ENCODE data around the gene ZNF529. TPM values are rescaled to one million over a fixed set of nuclear protein-coding genes. Genes with fewer than 3 reads are reported as not detected.
A peak's percentile ranks its signal among the peaks of the same experiment; 100 is the strongest.

The ZNF529 gene
- total RNA-seq, 1 donor from 2014 or later: 25.8 TPM

- DNase-seq: no peak
- peaks cover 31% of the 10 kb centered on the region for H3K36me3 Mint-ChIP-seq (ENCODE audit: unreplicated experiment)
- no peaks in the 10 kb centered on the region for H3K27me3 Mint-ChIP-seq (ENCODE audit: unreplicated experiment)
- H3K4me3 Mint-ChIP-seq (ENCODE audit: unreplicated experiment): no peak overlapping the region
- H3K27ac Mint-ChIP-seq (ENCODE audit: unreplicated experiment): peak overlapping the region; percentile 20
- H3K9me3 Mint-ChIP-seq (ENCODE audit: unreplicated experiment): no peaks in the 10 kb centered on the region
- H3K4me1 Mint-ChIP-seq (ENCODE audit: low read depth, unreplicated experiment): peaks cover 7% of the 10 kb centered on the region
- TF ChIP-seq CTCF (IDR thresholded peaks at IDR 0.05; ENCODE audit: partially characterized antibody, unreplicated experiment): no peak
These were observed 6.2 kb upstream of the ZNF529 start for GRCh38 chr19:36579255-36579654.

GRCh38 chr19:36577271-36577996 is 4.3 kb upstream of the ZNF529 start:
- no peak overlapping the region for H3K4me3 Mint-ChIP-seq (ENCODE audit: unreplicated experiment)
- H3K36me3 Mint-ChIP-seq (ENCODE audit: unreplicated experiment): peaks cover 23% of the 10 kb centered on the region
- H3K4me1 Mint-ChIP-seq (ENCODE audit: low read depth, unreplicated experiment): peaks cover 9% of the 10 kb centered on the region
- peaks cover 2% of the 10 kb centered on the region for H3K27me3 Mint-ChIP-seq (ENCODE audit: unreplicated experiment)
- no peak for DNase-seq
- no peak for TF ChIP-seq CTCF (IDR thresholded peaks at IDR 0.05; ENCODE audit: partially characterized antibody, unreplicated experiment)
- no peak overlapping the region for H3K27ac Mint-ChIP-seq (ENCODE audit: unreplicated experiment)
- peaks cover 7% of the 10 kb centered on the region for H3K9me3 Mint-ChIP-seq (ENCODE audit: unreplicated experiment)

GRCh38 chr19:36574741-36575140 is 1.6 kb upstream of the ZNF529 start:
- H3K9me3 Mint-ChIP-seq (ENCODE audit: unreplicated experiment): peaks cover 7% of the 10 kb centered on the region
- H3K27me3 Mint-ChIP-seq (ENCODE audit: unreplicated experiment): peaks cover 2% of the 10 kb centered on the region
- TF ChIP-seq CTCF (IDR thresholded peaks at IDR 0.05; ENCODE audit: partially characterized antibody, unreplicated experiment): no peak
- no peak for DNase-seq
- H3K4me3 Mint-ChIP-seq (ENCODE audit: unreplicated experiment): peak overlapping the region; percentile 98
- H3K4me1 Mint-ChIP-seq (ENCODE audit: low read depth, unreplicated experiment): peaks cover 11% of the 10 kb centered on the region
- peaks cover 9% of the 10 kb centered on the region for H3K36me3 Mint-ChIP-seq (ENCODE audit: unreplicated experiment)
- H3K27ac Mint-ChIP-seq (ENCODE audit: unreplicated experiment): no peak overlapping the region

DNA sequence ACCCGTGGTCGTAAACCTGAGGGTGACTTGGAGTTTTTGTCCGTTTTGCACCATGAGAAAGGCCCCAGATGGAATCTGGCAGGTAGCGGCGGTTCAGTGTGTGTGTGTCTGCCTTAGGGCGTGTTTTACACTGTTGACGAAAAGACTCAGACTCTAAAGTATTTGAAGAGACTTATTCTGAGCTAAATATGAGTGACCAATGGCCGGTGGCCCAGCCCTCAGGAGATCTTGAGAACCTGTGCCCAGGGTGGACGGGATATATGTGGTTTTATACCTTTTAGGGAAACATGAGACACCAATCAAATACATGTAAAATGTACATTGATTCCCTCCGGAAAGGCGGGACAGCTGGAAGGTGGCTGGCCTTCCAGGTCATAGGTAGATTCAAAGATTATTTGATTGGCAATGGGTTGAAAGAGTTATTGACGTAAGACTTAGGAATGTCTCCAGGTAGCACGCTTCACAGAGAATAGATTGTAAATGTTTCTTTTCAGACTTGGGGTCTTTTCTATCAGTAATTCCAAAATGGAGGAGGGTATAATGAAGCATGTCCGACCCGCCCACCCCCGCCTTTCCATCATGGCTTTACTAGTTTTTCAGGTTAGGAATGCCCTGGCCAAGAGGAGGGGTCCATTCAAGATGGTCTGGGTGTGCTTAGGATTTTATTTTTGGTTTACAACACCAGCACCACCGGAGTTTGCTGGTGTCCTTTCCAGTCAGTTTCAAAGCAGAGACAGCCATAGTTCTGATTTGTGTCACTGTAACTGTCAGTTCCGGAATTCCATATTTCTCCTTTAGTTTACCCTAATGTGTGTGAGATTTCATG is 1.0 kb upstream of the ZNF529 start:
- Mint-ChIP-seq H3K27ac (ENCODE audit: unreplicated experiment) (peak overlapping the region; percentile 94), H3K27me3 (ENCODE audit: unreplicated experiment) (peaks cover 2% of the 10 kb centered on the region), H3K36me3 (ENCODE audit: unreplicated experiment) (peaks cover 8% of the 10 kb centered on the region), H3K4me3 (ENCODE audit: unreplicated experiment) (peak overlapping the region; percentile 98), H3K4me1 (ENCODE audit: low read depth, unreplicated experiment) (peaks cover 11% of the 10 kb centered on the region), H3K9me3 (ENCODE audit: unreplicated experiment) (peaks cover 7% of the 10 kb centered on the region)
- DNase-seq: no peak
- TF ChIP-seq CTCF (IDR thresholded peaks at IDR 0.05; ENCODE audit: partially characterized antibody, unreplicated experiment): no peak

DNA sequence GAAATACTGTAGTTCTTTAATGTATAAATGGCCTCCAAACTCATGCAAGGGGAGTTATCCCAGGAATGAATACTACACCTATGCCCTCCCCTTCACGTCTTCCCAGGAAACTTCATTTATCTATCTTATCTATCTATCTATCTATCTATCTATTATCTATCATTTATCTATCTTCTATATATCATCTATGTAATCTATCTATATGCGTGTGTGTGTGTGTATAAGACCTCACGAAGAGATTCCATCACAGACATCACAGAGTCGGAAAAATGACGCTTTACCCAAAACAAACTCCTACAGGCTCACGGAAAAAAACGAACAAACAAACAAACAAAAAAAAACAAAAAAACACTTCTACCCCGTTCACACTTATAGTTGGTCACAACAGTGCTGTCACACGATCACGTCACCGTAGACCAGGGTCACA is 486 bp downstream of the ZNF529 start:
- H3K9me3 Mint-ChIP-seq (ENCODE audit: unreplicated experiment): peaks cover 7% of the 10 kb centered on the region
- TF ChIP-seq CTCF (IDR thresholded peaks at IDR 0.05; ENCODE audit: partially characterized antibody, unreplicated experiment): no peak
- DNase-seq: no peak
- peak overlapping the region; percentile 98 for H3K4me3 Mint-ChIP-seq (ENCODE audit: unreplicated experiment)
- peaks cover 19% of the 10 kb centered on the region for H3K36me3 Mint-ChIP-seq (ENCODE audit: unreplicated experiment)
- H3K27me3 Mint-ChIP-seq (ENCODE audit: unreplicated experiment): peaks cover 2% of the 10 kb centered on the region
- peak overlapping the region; percentile 94 for H3K27ac Mint-ChIP-seq (ENCODE audit: unreplicated experiment)
- peaks cover 11% of the 10 kb centered on the region for H3K4me1 Mint-ChIP-seq (ENCODE audit: low read depth, unreplicated experiment)

All from glutamatergic neuron (in vitro differentiated cells).